ENCODE measurements around the gene KSR2. TPM values are rescaled to one million over a fixed set of nuclear protein-coding genes. Genes with fewer than 3 reads are reported as not detected.

KSR2 gene
- total RNA-seq, 1 donor from 2014 or later: 0.30 TPM

- Histone ChIP-seq H3K4me3 (no peak overlapping the region), H3K9ac (no peak overlapping the region), H3K4me1 (no peaks in the 10 kb centered on the region), H3K27me3 (no peaks in the 10 kb centered on the region), H3F3A (ENCODE audit: low read depth) (no peaks in the 10 kb centered on the region), H3K27ac (no peak overlapping the region), H3K36me3 (no peaks in the 10 kb centered on the region), H3K4me2 (no peak overlapping the region), H2AFZ (replicated peaks) (no peak overlapping the region), H3K79me2 (ENCODE audit: low read depth) (no peaks in the 10 kb centered on the region), H4K20me1 (ENCODE audit: low read depth) (no peaks in the 10 kb centered on the region), H3K9me3 (ENCODE audit: low read depth) (no peaks in the 10 kb centered on the region)
- TF ChIP-seq EZH2phosphoT487 (IDR thresholded peaks at IDR 0.05): no peak
- no peak for TF ChIP-seq EZH2 (IDR thresholded peaks at IDR 0.05)
- H3K4me3 Mint-ChIP-seq: no peak overlapping the region
- H3K9me3 Mint-ChIP-seq: peaks cover 3% of the 10 kb centered on the region
- DNase-seq (ENCODE audit: low spot score): no peak
- H3K4me1 Mint-ChIP-seq: no peaks in the 10 kb centered on the region
- no peak overlapping the region for H3K27ac Mint-ChIP-seq
- peaks cover 2% of the 10 kb centered on the region for H3K27me3 Mint-ChIP-seq (ENCODE audit: insufficient read depth, low read depth)
- H3K36me3 Mint-ChIP-seq: no peaks in the 10 kb centered on the region
Measured at GRCh38 chr12:117551665-117552064, 417.1 kb downstream of the KSR2 start.

- Mint-ChIP-seq H3K27me3 (ENCODE audit: insufficient read depth, low read depth) (no peaks in the 10 kb centered on the region), H3K4me3 (no peak overlapping the region), H3K36me3 (no peaks in the 10 kb centered on the region), H3K4me1 (no peaks in the 10 kb centered on the region), H3K9me3 (no peaks in the 10 kb centered on the region), H3K27ac (no peak overlapping the region)
- no peak overlapping the region for H2AFZ ChIP-seq (replicated peaks)
- H3K79me2 ChIP-seq (ENCODE audit: low read depth): no peaks in the 10 kb centered on the region
- H3F3A ChIP-seq (ENCODE audit: low read depth): no peaks in the 10 kb centered on the region
- no peaks in the 10 kb centered on the region for H3K4me1 ChIP-seq
- H3K4me3 ChIP-seq: no peak overlapping the region
- no peaks in the 10 kb centered on the region for H4K20me1 ChIP-seq (ENCODE audit: low read depth)
- TF ChIP-seq CTCF (IDR thresholded peaks at IDR 0.05) (no peak), EZH2phosphoT487 (IDR thresholded peaks at IDR 0.05) (no peak), EZH2 (IDR thresholded peaks at IDR 0.05) (no peak)
- DNase-seq (ENCODE audit: low spot score): no peak
- H3K9ac ChIP-seq: no peak overlapping the region
- no peak overlapping the region for H3K4me2 ChIP-seq
- no peaks in the 10 kb centered on the region for H3K9me3 ChIP-seq (ENCODE audit: low read depth)
- H3K27me3 ChIP-seq: no peaks in the 10 kb centered on the region
- no peak overlapping the region for H3K27ac ChIP-seq
- no peaks in the 10 kb centered on the region for H3K36me3 ChIP-seq
Measured at GRCh38 chr12:117547209-117547608, 421.6 kb downstream of the KSR2 start.

GRCh38 chr12:117545216-117545615 is 423.6 kb downstream of the KSR2 start:
- Histone ChIP-seq H3K9me3 (ENCODE audit: low read depth) (no peaks in the 10 kb centered on the region), H3K36me3 (no peaks in the 10 kb centered on the region), H4K20me1 (ENCODE audit: low read depth) (no peaks in the 10 kb centered on the region), H3K4me2 (no peak overlapping the region), H3K27me3 (no peaks in the 10 kb centered on the region), H3K4me1 (no peaks in the 10 kb centered on the region), H3K9ac (no peak overlapping the region), H3K27ac (no peak overlapping the region), H3K79me2 (ENCODE audit: low read depth) (no peaks in the 10 kb centered on the region), H3K4me3 (no peak overlapping the region), H3F3A (ENCODE audit: low read depth) (no peaks in the 10 kb centered on the region), H2AFZ (replicated peaks) (no peak overlapping the region)
- no peak overlapping the region for H3K27ac Mint-ChIP-seq
- TF ChIP-seq EZH2 (IDR thresholded peaks at IDR 0.05): no peak
- H3K4me3 Mint-ChIP-seq: no peak overlapping the region
- no peaks in the 10 kb centered on the region for H3K27me3 Mint-ChIP-seq (ENCODE audit: insufficient read depth, low read depth)
- no peaks in the 10 kb centered on the region for H3K4me1 Mint-ChIP-seq
- H3K9me3 Mint-ChIP-seq: no peaks in the 10 kb centered on the region
- no peaks in the 10 kb centered on the region for H3K36me3 Mint-ChIP-seq
- no peak for DNase-seq (ENCODE audit: low spot score)

- no peaks in the 10 kb centered on the region for H3K9me3 ChIP-seq (ENCODE audit: low read depth)
- no peak overlapping the region for H3K9ac ChIP-seq
- Mint-ChIP-seq H3K27ac (no peak overlapping the region), H3K4me3 (no peak overlapping the region), H3K36me3 (no peaks in the 10 kb centered on the region), H3K4me1 (no peaks in the 10 kb centered on the region), H3K9me3 (no peaks in the 10 kb centered on the region), H3K27me3 (ENCODE audit: insufficient read depth, low read depth) (peaks cover 6% of the 10 kb centered on the region)
- H3K4me3 ChIP-seq: no peak overlapping the region
- no peaks in the 10 kb centered on the region for H3K4me1 ChIP-seq
- no peak overlapping the region for H2AFZ ChIP-seq (replicated peaks)
- no peaks in the 10 kb centered on the region for H3F3A ChIP-seq (ENCODE audit: low read depth)
- H3K27ac ChIP-seq: no peak overlapping the region
- no peaks in the 10 kb centered on the region for H3K27me3 ChIP-seq
- H4K20me1 ChIP-seq (ENCODE audit: low read depth): no peaks in the 10 kb centered on the region
- H3K4me2 ChIP-seq: no peak overlapping the region
- no peak for DNase-seq (ENCODE audit: low spot score)
- no peaks in the 10 kb centered on the region for H3K36me3 ChIP-seq
- no peaks in the 10 kb centered on the region for H3K79me2 ChIP-seq (ENCODE audit: low read depth)
- no peak for TF ChIP-seq EZH2 (IDR thresholded peaks at IDR 0.05)
Measured at GRCh38 chr12:117540011-117540410, 428.8 kb downstream of the KSR2 start.

- no peaks in the 10 kb centered on the region for H3K79me2 ChIP-seq (ENCODE audit: low read depth)
- H4K20me1 ChIP-seq (ENCODE audit: low read depth): no peaks in the 10 kb centered on the region
- no peaks in the 10 kb centered on the region for H3K9me3 ChIP-seq (ENCODE audit: low read depth)
- TF ChIP-seq EZH2 (IDR thresholded peaks at IDR 0.05) (no peak), EZH2phosphoT487 (IDR thresholded peaks at IDR 0.05) (no peak), CTCF (IDR thresholded peaks at IDR 0.05) (no peak)
- no peak overlapping the region for H3K9ac ChIP-seq
- Mint-ChIP-seq H3K27me3 (ENCODE audit: insufficient read depth, low read depth) (peaks cover 6% of the 10 kb centered on the region), H3K4me1 (peaks cover 4% of the 10 kb centered on the region), H3K9me3 (no peaks in the 10 kb centered on the region), H3K27ac (no peak overlapping the region), H3K36me3 (no peaks in the 10 kb centered on the region), H3K4me3 (no peak overlapping the region)
- no peak overlapping the region for H3K4me2 ChIP-seq
- H3K27me3 ChIP-seq: no peaks in the 10 kb centered on the region
- no peak overlapping the region for H3K4me3 ChIP-seq
- no peak overlapping the region for H2AFZ ChIP-seq (replicated peaks)
- no peak overlapping the region for H3K27ac ChIP-seq
- DNase-seq (ENCODE audit: low spot score): no peak
- H3K4me1 ChIP-seq: no peaks in the 10 kb centered on the region
- H3F3A ChIP-seq (ENCODE audit: low read depth): no peaks in the 10 kb centered on the region
- no peaks in the 10 kb centered on the region for H3K36me3 ChIP-seq
Measured at GRCh38 chr12:117538926-117539325, 429.9 kb downstream of the KSR2 start.
